Retinal pigment epithelial cell (primary cell): ENCODE measurements around the gene CTXND2.
"Not testable (repeated sequence)": the region's sequence is repeated elsewhere in the genome, so short reads cannot be mapped to it uniquely, and the experiment has no call there.

Source experiments
- DNase-seq: peaks from one replicate; pipeline ENCODE4 v3.0.0-alpha.2; 2010; ENCODE audit warnings: low read depth
- H3K4me3 ChIP-seq: 2 replicates; pipeline ENCODE4 v1.5.1; 2011; ENCODE audit warnings: mild to moderate bottlenecking, low read length, control low read depth, moderate library complexity
- TF ChIP-seq, protein P1 (sequence below): conservative IDR thresholded peaks from 2 replicates; pipeline ENCODE4 v1.5.1; 2011; ENCODE audit warnings: low read depth, low read length, control low read depth, inconsistent platforms

The CTXND2 gene

GRCh38 chr1:150863724-150864123 is 23.2 kb upstream of the CTXND2 start:
- H3K4me3 ChIP-seq: no peak overlapping the region
- TF ChIP-seq, protein P1, sequence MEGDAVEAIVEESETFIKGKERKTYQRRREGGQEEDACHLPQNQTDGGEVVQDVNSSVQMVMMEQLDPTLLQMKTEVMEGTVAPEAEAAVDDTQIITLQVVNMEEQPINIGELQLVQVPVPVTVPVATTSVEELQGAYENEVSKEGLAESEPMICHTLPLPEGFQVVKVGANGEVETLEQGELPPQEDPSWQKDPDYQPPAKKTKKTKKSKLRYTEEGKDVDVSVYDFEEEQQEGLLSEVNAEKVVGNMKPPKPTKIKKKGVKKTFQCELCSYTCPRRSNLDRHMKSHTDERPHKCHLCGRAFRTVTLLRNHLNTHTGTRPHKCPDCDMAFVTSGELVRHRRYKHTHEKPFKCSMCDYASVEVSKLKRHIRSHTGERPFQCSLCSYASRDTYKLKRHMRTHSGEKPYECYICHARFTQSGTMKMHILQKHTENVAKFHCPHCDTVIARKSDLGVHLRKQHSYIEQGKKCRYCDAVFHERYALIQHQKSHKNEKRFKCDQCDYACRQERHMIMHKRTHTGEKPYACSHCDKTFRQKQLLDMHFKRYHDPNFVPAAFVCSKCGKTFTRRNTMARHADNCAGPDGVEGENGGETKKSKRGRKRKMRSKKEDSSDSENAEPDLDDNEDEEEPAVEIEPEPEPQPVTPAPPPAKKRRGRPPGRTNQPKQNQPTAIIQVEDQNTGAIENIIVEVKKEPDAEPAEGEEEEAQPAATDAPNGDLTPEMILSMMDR: no peak
- DNase-seq: no peak

GRCh38 chr1:150864200-150864599 is 22.7 kb upstream of the CTXND2 start:
- H3K4me3 ChIP-seq, DNase-seq: not testable (repeated sequence)

GRCh38 chr1:150869683-150870082 is 17.3 kb upstream of the CTXND2 start:
- H3K4me3 ChIP-seq: no peak overlapping the region
- no peak for DNase-seq
- TF ChIP-seq, protein P1: no peak

DNA sequence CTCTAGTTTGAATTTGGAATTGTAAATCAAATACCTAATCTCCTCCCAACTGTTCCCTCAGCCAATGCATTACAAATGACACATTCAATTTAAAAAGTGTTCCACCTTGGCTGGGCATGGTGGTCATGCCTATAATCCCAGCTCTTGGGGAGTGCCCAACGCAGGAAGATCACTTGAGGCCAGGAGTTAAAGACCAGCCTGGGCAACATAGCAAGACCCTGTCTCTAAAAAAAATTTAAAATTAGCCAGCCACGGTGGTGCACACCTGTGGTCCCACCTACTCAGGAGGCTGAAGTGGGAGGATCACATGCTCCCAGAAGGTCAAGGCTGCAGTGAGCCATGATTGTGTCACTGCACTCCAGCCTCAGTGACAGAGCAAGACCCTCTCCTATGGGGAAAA is 14.4 kb upstream of the CTXND2 start:
- TF ChIP-seq, protein P1: no peak
- DNase-seq: no peak
- H3K4me3 ChIP-seq: no peak overlapping the region

GRCh38 chr1:150873521-150873920 is 13.4 kb upstream of the CTXND2 start:
- TF ChIP-seq, protein P1: no peak
- DNase-seq: no peak
- H3K4me3 ChIP-seq: no peak overlapping the region

DNA sequence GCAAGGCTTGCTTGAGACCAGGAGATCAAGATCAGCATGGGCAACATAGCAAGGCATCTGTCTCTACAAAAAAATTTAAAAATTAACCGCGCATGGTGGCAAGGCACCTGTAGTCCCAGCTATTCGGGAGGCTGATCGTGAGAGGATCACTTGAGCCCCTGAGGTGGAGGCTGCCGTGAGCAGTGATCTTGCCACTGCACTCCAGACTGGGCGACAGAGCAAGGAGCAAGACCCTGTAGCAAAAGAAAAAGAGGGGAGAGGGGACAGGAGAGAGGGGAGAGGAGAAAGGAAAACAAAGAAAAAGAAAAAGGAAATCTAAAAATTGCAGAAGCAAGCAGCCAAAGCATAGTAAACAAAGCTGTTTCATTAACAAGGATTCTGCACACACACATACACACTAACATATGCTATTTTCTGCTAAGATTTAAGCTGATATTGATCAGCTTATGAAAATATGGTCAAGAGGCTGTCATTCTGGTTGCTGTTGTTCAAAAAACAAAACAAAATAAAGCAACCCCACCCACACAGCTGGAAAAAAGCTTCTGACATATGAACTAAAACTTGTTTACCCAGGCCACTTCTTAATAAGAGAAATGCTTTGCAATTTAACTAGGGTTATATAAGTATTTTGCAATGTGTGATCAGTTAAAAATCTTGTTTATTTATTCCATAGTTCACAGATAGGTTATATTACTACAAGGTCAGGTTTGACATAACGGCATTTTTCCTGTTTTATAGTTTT is 12.3 kb upstream of the CTXND2 start:
- TF ChIP-seq, protein P1: no peak
- no peak for DNase-seq
- H3K4me3 ChIP-seq: peak overlapping the region; percentile 79

DNA sequence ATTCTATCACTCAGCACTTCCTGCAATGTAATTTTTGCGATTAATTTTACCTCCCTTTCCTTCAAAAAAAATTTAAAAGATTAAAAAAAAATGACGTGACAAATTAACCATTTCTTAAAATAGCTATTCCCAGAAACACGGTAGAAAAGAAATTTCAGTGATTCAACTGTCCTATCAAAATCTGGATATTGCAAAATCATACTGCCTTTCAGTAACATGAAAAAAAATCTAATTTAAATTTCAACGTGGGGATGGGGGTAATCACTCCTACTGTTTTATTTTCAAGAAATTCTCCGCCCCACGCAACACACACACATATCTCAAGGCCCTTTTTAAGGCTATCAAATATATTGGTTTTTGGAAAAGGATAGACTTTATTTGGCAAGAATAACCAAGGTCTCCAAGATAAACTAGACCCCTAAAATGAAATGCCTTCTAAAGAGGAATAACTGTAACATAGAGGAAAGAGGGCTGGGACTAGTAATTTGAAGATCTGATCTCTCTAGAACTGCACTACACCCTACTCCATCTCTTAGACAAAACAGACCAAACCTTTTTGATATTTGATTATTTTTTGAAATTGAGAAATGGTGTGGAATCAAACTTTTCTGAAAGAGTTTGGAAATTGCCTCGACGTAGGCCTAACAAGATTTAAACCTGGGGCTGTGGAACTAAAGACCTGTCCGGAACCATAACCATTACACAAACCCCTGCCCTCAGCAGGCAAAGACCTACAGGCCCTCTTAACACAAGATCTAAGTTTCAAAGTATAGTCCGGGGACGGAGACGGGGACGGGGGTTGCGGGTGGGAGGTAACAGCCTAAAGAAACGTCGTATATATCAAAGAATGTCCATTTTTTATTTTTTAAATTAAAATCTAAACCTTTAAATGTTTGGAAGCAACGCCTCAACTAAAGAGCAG is 11.5 kb upstream of the CTXND2 start:
- TF ChIP-seq, protein P1: no peak
- no peak for DNase-seq
- peak overlapping the region; percentile 79 for H3K4me3 ChIP-seq
